ENCODE results near the gene HDAC4.

Gene HDAC4

DNA sequence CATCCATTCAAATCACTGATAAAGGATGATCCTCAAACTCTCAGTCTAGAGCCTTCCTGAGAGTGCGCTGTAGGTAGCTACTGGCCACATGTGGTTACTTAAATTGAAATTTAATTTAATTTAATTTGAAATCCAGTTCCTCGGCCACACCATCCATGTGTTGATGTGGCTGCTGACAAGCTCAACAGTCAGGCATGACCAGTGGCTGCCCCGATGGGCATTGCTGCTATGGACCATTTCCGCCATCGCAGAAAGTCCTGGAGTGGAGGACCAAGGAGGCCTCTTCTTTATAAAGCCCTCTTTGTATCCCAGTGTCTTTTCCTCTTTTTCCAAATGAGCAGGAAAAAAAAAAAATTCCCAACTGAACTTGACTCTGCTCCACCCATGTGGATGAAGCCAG is 100.6 kb downstream of the HDAC4 start:
- no peak for TF ChIP-seq CTCF (conservative IDR thresholded peaks at IDR 0.05; ENCODE audit: control insufficient read depth, insufficient read depth, low read depth, low read length)
- no peak overlapping the region for H3K4me3 ChIP-seq (ENCODE audit: control insufficient read depth, low read depth, low read length)
- DNase-seq (ENCODE audit: low read depth), result no peak

DNA sequence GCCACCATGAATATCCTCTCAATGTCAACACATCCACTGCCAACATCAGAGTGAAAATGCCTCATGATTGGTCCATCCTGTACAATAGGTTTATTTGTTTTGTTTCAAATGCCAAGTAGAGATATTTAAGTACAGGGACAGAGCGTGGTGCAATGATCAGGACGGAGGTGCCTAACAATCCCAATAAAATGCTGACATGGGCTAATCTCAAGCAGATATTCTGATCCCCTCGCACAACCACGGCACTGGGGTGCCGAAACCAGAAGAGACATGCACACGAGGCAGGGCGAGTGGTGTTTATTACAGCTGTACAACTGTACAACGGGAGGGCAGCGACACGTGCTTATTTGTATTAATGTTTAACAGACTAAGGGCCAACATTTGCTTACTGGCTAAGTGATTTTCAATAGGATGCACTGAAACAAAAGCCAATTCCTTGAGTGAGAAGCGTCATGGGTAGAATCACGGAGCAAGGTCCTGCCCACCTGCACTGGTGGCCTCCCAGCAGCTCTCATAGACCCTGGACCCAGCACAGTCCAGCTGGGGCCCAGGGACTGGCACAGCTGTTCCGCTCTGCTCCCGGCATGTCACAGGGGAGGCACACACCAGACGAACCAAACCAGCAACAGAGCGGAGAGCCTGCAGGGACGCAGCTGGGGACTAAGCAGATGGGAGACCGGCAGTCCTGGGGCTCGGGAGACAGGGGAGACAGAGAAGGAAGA is 101.4 kb downstream of the HDAC4 start:
- TF ChIP-seq CTCF (conservative IDR thresholded peaks at IDR 0.05; ENCODE audit: control insufficient read depth, insufficient read depth, low read depth, low read length), result no peak
- H3K4me3 ChIP-seq (ENCODE audit: control insufficient read depth, low read depth, low read length), result no peak overlapping the region

DNA sequence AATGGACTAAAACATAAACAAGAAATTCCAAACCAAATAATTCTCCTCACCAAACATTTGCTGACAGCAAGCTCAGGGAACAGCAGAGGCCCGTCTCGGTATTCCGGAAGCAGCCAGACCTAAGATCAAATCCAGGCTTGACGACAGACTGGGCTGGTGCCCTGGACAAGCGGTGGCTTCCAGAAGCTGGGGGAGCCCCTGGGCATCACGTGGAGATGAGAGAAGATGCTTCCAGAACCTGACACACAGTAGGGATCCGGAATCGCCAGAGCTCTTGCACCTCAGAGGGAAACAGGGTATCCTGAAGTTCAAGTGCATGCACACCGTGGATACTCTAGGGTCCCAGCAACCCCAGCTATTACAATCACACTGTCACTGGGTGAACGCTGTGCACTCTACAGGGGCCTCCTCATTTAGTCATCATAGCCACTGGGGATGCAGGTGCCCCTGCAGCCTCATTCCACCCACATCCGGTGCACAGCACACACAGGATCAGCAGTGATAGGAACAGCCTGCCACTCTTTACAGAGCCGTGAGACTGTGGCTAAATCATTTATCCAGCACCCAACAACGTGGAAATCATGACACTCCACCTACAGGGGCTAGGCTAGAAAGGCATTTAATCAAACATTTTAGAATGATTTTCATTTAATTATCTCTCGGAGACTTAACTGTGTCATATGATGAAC is 102.6 kb downstream of the HDAC4 start:
- TF ChIP-seq CTCF (conservative IDR thresholded peaks at IDR 0.05; ENCODE audit: control insufficient read depth, insufficient read depth, low read depth, low read length), result no peak
- no peak for DNase-seq (ENCODE audit: low read depth)
- H3K4me3 ChIP-seq (ENCODE audit: control insufficient read depth, low read depth, low read length), result no peak overlapping the region

More for the DNA sequence above, 101.4 kb downstream of the HDAC4 start:
- DNase-seq (ENCODE audit: low read depth), result no peak

DNA sequence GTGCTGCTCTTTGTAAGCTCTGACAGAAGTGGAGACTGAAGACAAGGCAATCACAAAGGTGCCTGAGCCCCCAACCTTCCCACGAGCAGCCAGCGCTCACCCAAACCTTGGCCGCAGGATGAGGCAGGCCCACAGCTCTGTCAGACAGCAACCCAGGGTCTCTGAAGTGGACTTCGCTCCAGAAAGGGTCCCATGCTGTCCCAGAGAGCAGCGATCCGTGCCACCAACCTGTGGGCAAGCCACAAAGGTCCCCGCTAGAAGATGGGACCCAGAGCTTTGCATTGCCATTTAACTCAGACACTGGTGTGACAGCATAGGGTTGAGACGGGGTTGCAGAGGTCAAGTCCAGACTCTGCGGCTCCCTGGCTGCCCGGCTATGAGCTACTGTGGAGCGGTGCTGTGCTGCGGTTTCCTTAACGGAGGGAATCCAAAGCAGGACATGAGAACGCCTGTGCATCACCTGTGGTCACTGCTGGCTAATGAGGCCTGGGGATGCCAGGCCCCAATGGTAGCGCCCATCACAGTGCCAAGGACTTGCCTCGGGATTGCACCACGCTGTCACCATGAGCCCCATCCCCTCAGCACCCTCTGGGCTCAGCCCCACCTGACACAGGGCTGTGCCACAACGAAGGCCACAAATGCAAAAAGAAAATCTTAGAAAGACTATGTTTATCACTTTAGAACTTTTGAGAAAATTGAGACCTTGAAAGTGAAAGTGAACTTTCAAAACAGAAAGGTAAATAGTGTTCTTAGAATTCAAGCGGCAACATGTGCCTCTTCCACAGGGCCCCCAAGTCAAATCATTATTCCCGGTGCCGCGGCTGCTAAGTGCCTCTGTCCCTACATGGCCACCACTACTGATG is 103.4 kb downstream of the HDAC4 start:
- TF ChIP-seq CTCF (conservative IDR thresholded peaks at IDR 0.05; ENCODE audit: control insufficient read depth, insufficient read depth, low read depth, low read length), result no peak
- no peak for DNase-seq (ENCODE audit: low read depth)
- H3K4me3 ChIP-seq (ENCODE audit: control insufficient read depth, low read depth, low read length), result no peak overlapping the region

- DNase-seq (ENCODE audit: low read depth), result no peak
- TF ChIP-seq CTCF (conservative IDR thresholded peaks at IDR 0.05; ENCODE audit: control insufficient read depth, insufficient read depth, low read depth, low read length), result no peak
- no peak overlapping the region for H3K4me3 ChIP-seq (ENCODE audit: control insufficient read depth, low read depth, low read length)
These were observed 104.5 kb downstream of the HDAC4 start for GRCh38 chr2:239296020-239296932.

Data from fibroblast of mammary gland (primary cell).